Progenitor cell of endocrine pancreas (in vitro differentiated cells): Measurements from ENCODE around the gene LDOC1. TPM values are rescaled to one million over a fixed set of nuclear protein-coding genes. Genes with fewer than 3 reads are reported as not detected.
"Not testable (repeated sequence)": the region's sequence is repeated elsewhere in the genome, so short reads cannot be mapped to it uniquely, and the experiment has no call there.

Experiments
- DNase-seq: peaks from one replicate; pipeline ENCODE4 v3.0.0; 2021; ENCODE audit warnings: low spot score; ENCODE audit not compliant: unreplicated experiment
- H3K27ac Mint-ChIP-seq: 2 replicates; pipeline ENCODE4 v1.8.0; 2021; ENCODE audit warnings: mild to moderate bottlenecking, moderate library complexity, mixed read lengths
- H3K27me3 Mint-ChIP-seq: 2 replicates; pipeline ENCODE4 v1.8.0; 2021; ENCODE audit warnings: mixed read lengths
- H3K36me3 Mint-ChIP-seq: 2 replicates; pipeline ENCODE4 v1.8.0; 2022; ENCODE audit warnings: mixed read lengths; ENCODE audit not compliant: insufficient read depth
- H3K4me1 Mint-ChIP-seq: 2 replicates; pipeline ENCODE4 v1.8.0; 2021; ENCODE audit warnings: low read depth, mixed read lengths
- H3K4me3 Mint-ChIP-seq: 2 replicates; pipeline ENCODE4 v1.8.0; 2021; ENCODE audit warnings: low read depth, mild to moderate bottlenecking, moderate library complexity, mixed read lengths
- H3K9me3 Mint-ChIP-seq: 2 replicates; pipeline ENCODE4 v1.8.0; 2021; ENCODE audit warnings: low read depth, mixed read lengths
- CTCF ChIP-seq: fragments of 200-600 bp; sonication (generic); IDR thresholded peaks from one replicate; pipeline ENCODE4 v1.5.0; 2021; ENCODE audit warnings: antibody characterized with exemption, mild to moderate bottlenecking; ENCODE audit not compliant: unreplicated experiment
- total RNA-seq: library from RNA; stranded (reverse); gene quantifications from 2 replicates; pipeline ENCODE4 v1.2.1, GENCODE V29; 2021

Gene LDOC1
- total RNA-seq, 1 donor from 2014 or later: 59.8 TPM

GRCh38 chrX:141158084-141158483, 18.8 kb downstream of the LDOC1 start:
- DNase-seq: no peak
- H3K4me1 Mint-ChIP-seq: no peaks in the 10 kb centered on the region
- H3K27me3 Mint-ChIP-seq: no peaks in the 10 kb centered on the region
- peaks cover 24% of the 10 kb centered on the region for H3K9me3 Mint-ChIP-seq
- H3K27ac Mint-ChIP-seq: no peak overlapping the region
- H3K36me3 Mint-ChIP-seq: peaks cover 7% of the 10 kb centered on the region
- TF ChIP-seq CTCF: no peak
- H3K4me3 Mint-ChIP-seq: no peak overlapping the region

GRCh38 chrX:141155231-141155630, 21.7 kb downstream of the LDOC1 start:
- H3K4me1 Mint-ChIP-seq, H3K4me3 Mint-ChIP-seq, H3K36me3 Mint-ChIP-seq, DNase-seq, H3K27ac Mint-ChIP-seq, H3K27me3 Mint-ChIP-seq: not testable (repeated sequence)
- peaks cover 38% of the 10 kb centered on the region for H3K9me3 Mint-ChIP-seq

- Mint-ChIP-seq H3K4me3 (no peak overlapping the region), H3K9me3 (peaks cover 29% of the 10 kb centered on the region), H3K36me3 (no peaks in the 10 kb centered on the region), H3K27me3 (no peaks in the 10 kb centered on the region), H3K4me1 (no peaks in the 10 kb centered on the region), H3K27ac (no peak overlapping the region)
- TF ChIP-seq CTCF: no peak
- no peak for DNase-seq
Measured at GRCh38 chrX:141142946-141143345, 34.0 kb downstream of the LDOC1 start.

- Mint-ChIP-seq H3K4me3 (no peak overlapping the region), H3K27ac (no peak overlapping the region), H3K27me3 (no peaks in the 10 kb centered on the region), H3K9me3 (peaks cover 12% of the 10 kb centered on the region), H3K4me1 (no peaks in the 10 kb centered on the region), H3K36me3 (no peaks in the 10 kb centered on the region)
- TF ChIP-seq CTCF: no peak
- DNase-seq: no peak
Measured at GRCh38 chrX:141133272-141133671, 43.7 kb downstream of the LDOC1 start.

GRCh38 chrX:141127146-141127545, 49.8 kb downstream of the LDOC1 start:
- Mint-ChIP-seq H3K36me3 (no peaks in the 10 kb centered on the region), H3K4me3 (no peak overlapping the region), H3K4me1 (no peaks in the 10 kb centered on the region), H3K9me3 (peaks cover 11% of the 10 kb centered on the region), H3K27ac (no peak overlapping the region), H3K27me3 (no peaks in the 10 kb centered on the region)
- no peak for TF ChIP-seq CTCF
- no peak for DNase-seq

Other genes starting within 250 kb of the LDOC1 start
- gene SPANXB1, start 174.5 kb downstream of the LDOC1 start, total RNA-seq: not detected in 2 replicates
- not detected in 2 replicates for gene SPANXC, start 65.4 kb upstream of the LDOC1 start, total RNA-seq